ENCODE results near the gene SLC35F3.
A peak's percentile ranks its signal among the peaks of the same experiment; 100 is the strongest.
"Not testable (repeated sequence)": the region's sequence is repeated elsewhere in the genome, so short reads cannot be mapped to it uniquely, and the experiment has no call there.

Gene SLC35F3

GRCh38 chr1:234356615-234357269 lies 452.3 kb downstream of the SLC35F3 start:
- DNase-seq (ENCODE audit: low read depth): not testable (repeated sequence)
- H3K4me3 ChIP-seq (ENCODE audit: low read depth, low read length): peak overlapping the region; percentile 6

DNA sequence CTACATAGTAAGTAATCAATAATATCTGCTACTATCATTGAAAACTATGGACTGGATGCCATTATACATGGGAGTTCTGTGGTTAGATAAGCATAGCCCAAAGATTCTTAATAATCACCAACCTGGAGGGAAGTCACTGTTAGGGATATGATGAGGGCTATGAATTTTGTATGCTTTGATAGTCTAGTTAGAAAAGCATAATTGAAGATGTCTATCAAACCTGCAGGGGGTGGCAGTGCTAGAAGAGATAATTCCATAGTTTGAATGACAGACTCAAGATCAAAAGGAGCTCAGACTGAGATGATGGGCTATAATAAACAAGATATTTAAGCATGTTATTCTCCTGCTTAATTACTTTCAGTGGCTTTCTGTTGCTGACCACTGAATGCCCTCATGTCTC lies 453.4 kb downstream of the SLC35F3 start:
- DNase-seq (ENCODE audit: low read depth): no peak
- no peak overlapping the region for H3K4me3 ChIP-seq (ENCODE audit: low read depth, low read length)

GRCh38 chr1:234361102-234361603 lies 456.7 kb downstream of the SLC35F3 start:
- no peak overlapping the region for H3K4me3 ChIP-seq (ENCODE audit: low read depth, low read length)
- no peak for DNase-seq (ENCODE audit: low read depth)

DNA sequence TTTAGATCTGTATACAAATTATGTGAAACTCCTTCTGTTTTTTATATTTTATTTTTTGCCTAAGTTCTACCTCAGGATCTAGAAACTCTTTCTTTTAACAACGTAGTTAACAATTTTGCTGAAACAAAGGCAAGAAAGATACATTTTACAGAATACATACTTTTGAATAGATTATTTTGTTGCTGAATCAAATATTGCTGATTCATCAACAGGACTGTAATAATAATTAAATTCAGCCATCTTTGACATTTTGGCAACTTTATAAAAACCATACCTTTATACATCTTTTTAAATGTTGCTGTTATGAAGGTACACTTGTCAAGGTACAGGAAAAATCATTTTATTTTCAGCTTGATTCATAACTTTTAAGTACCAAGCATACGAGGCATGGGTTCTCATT lies 458.1 kb downstream of the SLC35F3 start:
- no peak for DNase-seq (ENCODE audit: low read depth)
- no peak overlapping the region for H3K4me3 ChIP-seq (ENCODE audit: low read depth, low read length)

- no peak for DNase-seq (ENCODE audit: low read depth)
These were observed 464.0 kb downstream of the SLC35F3 start for GRCh38 chr1:234368320-234369032.

DNA sequence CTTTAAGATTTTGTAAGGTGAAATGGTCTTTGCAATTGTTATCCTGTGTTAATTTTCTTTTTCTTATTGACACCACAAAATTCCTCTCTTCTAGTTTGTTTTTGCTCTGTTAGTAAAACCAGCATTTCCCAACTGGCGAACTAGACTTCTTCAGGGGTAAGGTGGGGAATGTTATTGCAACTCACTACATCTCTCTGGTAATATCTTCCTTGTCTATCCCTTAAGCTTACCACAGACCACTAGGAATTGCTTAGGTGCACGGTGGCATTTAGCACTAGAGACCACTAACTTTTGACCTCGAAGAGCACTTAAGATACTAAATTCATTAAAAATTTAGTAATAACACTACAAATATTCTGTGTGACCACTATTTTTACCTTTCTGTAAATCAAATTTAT lies 464.6 kb downstream of the SLC35F3 start:
- H3K4me3 ChIP-seq (ENCODE audit: low read depth, low read length): no peak overlapping the region
- no peak for DNase-seq (ENCODE audit: low read depth)

More at GRCh38 chr1:234368320-234369032, 464.0 kb downstream of the SLC35F3 start:
- H3K4me3 ChIP-seq (ENCODE audit: low read depth, low read length): no peak overlapping the region

DNA sequence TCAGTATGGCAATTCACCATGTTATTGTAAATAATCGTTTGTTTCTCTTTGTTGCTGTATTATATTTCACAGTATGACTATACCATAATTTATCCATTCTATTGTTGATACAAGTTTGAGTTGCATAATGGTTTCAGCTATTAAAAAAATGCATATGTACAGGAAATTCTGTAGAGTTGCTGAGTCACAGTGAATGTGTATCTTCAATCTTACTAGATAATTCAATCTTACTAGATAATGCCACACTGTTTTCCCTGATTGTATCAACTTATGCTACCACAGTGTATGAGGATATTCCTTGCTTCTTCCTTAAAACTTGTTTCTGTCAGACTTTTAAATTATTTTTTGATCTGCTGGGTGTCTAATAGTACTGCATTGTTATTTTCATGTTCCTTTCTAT lies 465.3 kb downstream of the SLC35F3 start:
- no peak overlapping the region for H3K4me3 ChIP-seq (ENCODE audit: low read depth, low read length)
- DNase-seq (ENCODE audit: low read depth): no peak

GRCh38 chr1:234371414-234371813 lies 466.9 kb downstream of the SLC35F3 start:
- no peak overlapping the region for H3K4me3 ChIP-seq (ENCODE audit: low read depth, low read length)
- DNase-seq (ENCODE audit: low read depth): no peak

DNA sequence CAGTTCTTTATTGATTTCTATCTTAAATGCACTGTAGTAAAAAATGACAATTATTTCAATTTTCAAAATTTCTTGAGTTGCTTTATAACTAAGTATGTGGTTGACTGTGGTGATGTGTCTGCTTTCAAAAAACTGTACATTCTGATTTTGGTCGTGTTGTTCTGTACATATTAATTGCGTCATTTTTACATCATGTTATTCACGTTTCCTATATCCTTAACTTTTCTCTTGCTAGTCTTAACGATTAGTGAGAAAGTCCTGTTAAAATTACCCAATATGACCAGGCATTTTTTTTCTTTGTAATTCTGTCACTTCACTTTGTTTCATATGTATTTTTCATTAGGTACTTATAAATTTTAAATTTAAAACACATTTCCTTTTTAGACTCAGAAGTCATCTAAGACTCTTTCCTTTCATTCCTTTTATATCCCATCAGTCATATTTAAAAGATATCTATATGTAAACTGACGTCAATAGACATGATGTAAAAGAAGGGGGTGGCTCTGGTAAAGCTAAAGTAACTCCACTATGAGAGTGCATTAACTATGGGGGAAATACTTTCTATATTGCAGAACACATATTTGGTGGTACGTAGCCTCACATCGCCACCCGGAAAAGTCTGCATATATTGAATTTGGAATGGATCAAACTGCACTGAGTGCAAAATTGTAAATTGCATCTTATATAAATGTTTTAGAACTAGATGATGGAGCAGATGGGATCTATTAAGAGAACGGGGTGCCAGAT lies 467.7 kb downstream of the SLC35F3 start:
- no peak for DNase-seq (ENCODE audit: low read depth)
- peak overlapping the region; percentile 80 for H3K4me3 ChIP-seq (ENCODE audit: low read depth, low read length)

GRCh38 chr1:234373064-234373958 lies 468.8 kb downstream of the SLC35F3 start, which contains the start of gene COA6:
Gene COA6, plus strand, starts transcription at chr1:234373456. Its CDS starts 11 bp downstream, at chr1:234373467.
- peak; percentile 92 for DNase-seq (ENCODE audit: low read depth)

DNA sequence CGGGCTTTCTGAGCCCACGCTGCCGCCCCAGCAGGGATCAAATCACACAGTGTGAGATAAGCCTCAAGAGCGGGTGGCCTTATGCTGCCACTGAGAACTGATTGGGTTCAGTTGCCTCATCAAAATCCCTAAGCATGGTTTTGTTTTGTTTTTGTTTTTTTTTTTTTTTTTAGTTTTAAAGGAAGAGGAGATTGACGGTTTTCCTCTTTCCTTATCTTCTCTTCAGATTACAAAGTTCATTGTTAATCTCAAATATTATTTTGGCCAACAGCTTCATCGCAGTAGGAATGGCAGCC lies 469.4 kb downstream of the SLC35F3 start:
- DNase-seq (ENCODE audit: low read depth): no peak
- H3K4me3 ChIP-seq (ENCODE audit: low read depth, low read length): peak overlapping the region; percentile 80

More at GRCh38 chr1:234373064-234373958, 468.8 kb downstream of the SLC35F3 start, which contains the start of gene COA6:
- peak within 1 kb of the TSS; percentile 80 for H3K4me3 ChIP-seq (ENCODE audit: low read depth, low read length)

Data from skeletal muscle cell (primary cell).